ENCODE results near the gene SNX20.

SNX20 gene

GRCh38 chr16:50685462-50686063 lies 4.5 kb upstream of the SNX20 start (continued):
- no peak for TF ChIP-seq CSRNP3 (CRISPR knock-in tag; IDR thresholded peaks at IDR 0.05)
- TF ChIP-seq ESRRG (CRISPR knock-in tag; IDR thresholded peaks at IDR 0.05) = no peak
- TF ChIP-seq POU6F1 (CRISPR knock-in tag; IDR thresholded peaks at IDR 0.05; ENCODE audit: borderline replicate concordance, low read depth) = no peak
- no peak for TF ChIP-seq ZNF70 (CRISPR knock-in tag; IDR thresholded peaks at IDR 0.05)
- TF ChIP-seq GLIS3 (CRISPR knock-in tag; IDR thresholded peaks at IDR 0.05) = no peak
- no peak for TF ChIP-seq ARNTL (CRISPR knock-in tag; IDR thresholded peaks at IDR 0.05; ENCODE audit: borderline replicate concordance, low read depth)

GRCh38 chr16:50684823-50685461 lies 3.8 kb upstream of the SNX20 start:
- TF ChIP-seq SNAI2 (CRISPR knock-in tag; IDR thresholded peaks at IDR 0.05) = no peak
- no peak for TF ChIP-seq ZNF565 (CRISPR knock-in tag; conservative IDR thresholded peaks at IDR 0.05; ENCODE audit: low read depth)
- no peak for ATAC-seq

- TF ChIP-seq PATZ1 (CRISPR knock-in tag; IDR thresholded peaks at IDR 0.05; ENCODE audit: borderline replicate concordance) (no peak), ZNF565 (CRISPR knock-in tag; conservative IDR thresholded peaks at IDR 0.05; ENCODE audit: low read depth) (no peak), GLIS3 (CRISPR knock-in tag; IDR thresholded peaks at IDR 0.05) (no peak), PPARA (CRISPR knock-in tag; IDR thresholded peaks at IDR 0.05; ENCODE audit: borderline replicate concordance) (no peak), CSDC2 (CRISPR knock-in tag; IDR thresholded peaks at IDR 0.05) (no peak), TSHZ2 (CRISPR knock-in tag; IDR thresholded peaks at IDR 0.05) (no peak), CREB5 (CRISPR knock-in tag; IDR thresholded peaks at IDR 0.05; ENCODE audit: low read depth) (no peak), ZNF70 (CRISPR knock-in tag; IDR thresholded peaks at IDR 0.05) (no peak), ZC3H10 (CRISPR knock-in tag; IDR thresholded peaks at IDR 0.05) (no peak), RARB (CRISPR knock-in tag; IDR thresholded peaks at IDR 0.05) (no peak)
- ATAC-seq = no peak
Observed at GRCh38 chr16:50683689-50684374, 2.7 kb upstream of the SNX20 start.

GRCh38 chr16:50680556-50680893 lies 587 bp downstream of the SNX20 start:
- ATAC-seq = no peak
- TF ChIP-seq ISL1 (CRISPR knock-in tag; IDR thresholded peaks at IDR 0.05) (no peak), ZNF565 (CRISPR knock-in tag; conservative IDR thresholded peaks at IDR 0.05; ENCODE audit: low read depth) (no peak), CSDC2 (CRISPR knock-in tag; IDR thresholded peaks at IDR 0.05) (no peak), PATZ1 (CRISPR knock-in tag; IDR thresholded peaks at IDR 0.05; ENCODE audit: borderline replicate concordance) (no peak), ZNF70 (CRISPR knock-in tag; IDR thresholded peaks at IDR 0.05) (no peak), TSHZ2 (CRISPR knock-in tag; IDR thresholded peaks at IDR 0.05) (no peak), OSR1 (CRISPR knock-in tag; IDR thresholded peaks at IDR 0.05) (no peak), POU6F1 (CRISPR knock-in tag; IDR thresholded peaks at IDR 0.05; ENCODE audit: borderline replicate concordance, low read depth) (no peak)

All from SK-N-SH treated with all-trans-retinoic acid at 6 μM for 48 hours (cell line).